ENCODE results near the gene UNK. TPM values are rescaled to one million over a fixed set of nuclear protein-coding genes. Genes with fewer than 3 reads are reported as not detected.

The UNK gene
- total and polyA plus RNA-seq, 2 of the 13 experiments (the other 11 are each of a cell fraction or from before 2014, with no cell fraction given): 31.6 to 33.0 TPM

- TF ChIP-seq ZBTB7A (CRISPR knock-in tag; IDR thresholded peaks at IDR 0.05): peak; percentile 87; the same call in 1 of the 2 replicates
- no peak for TF ChIP-seq SETDB1 (CRISPR knock-in tag; IDR thresholded peaks at IDR 0.05; ENCODE audit: borderline replicate concordance)
- TF ChIP-seq DMAP1 (CRISPR knock-in tag; IDR thresholded peaks at IDR 0.05): peak; percentile 82; the same call in 1 of the 2 replicates
- TF ChIP-seq GPBP1L1 (CRISPR knock-in tag; IDR thresholded peaks at IDR 0.05): no peak
- TF ChIP-seq ZFP36L1 (CRISPR knock-in tag; IDR thresholded peaks at IDR 0.05): 0 out of 2 replicates have a peak, but pooled peaks have one; percentile 55
- peak; percentile 84 for TF ChIP-seq ATF2 (CRISPR knock-in tag; IDR thresholded peaks at IDR 0.05)
- TF ChIP-seq CAMTA2 (CRISPR knock-in tag; IDR thresholded peaks at IDR 0.05; ENCODE audit: borderline replicate concordance): no peak; the same call in 1 of the 2 replicates
- TF ChIP-seq JARID2 (CRISPR knock-in tag; IDR thresholded peaks at IDR 0.05; ENCODE audit: insufficient replicate concordance): peak; percentile 76
- TF ChIP-seq BRCA1 (CRISPR knock-in tag; IDR thresholded peaks at IDR 0.05): peak; percentile 26; the same call in 1 of the 2 replicates
- no peak for TF ChIP-seq ZNF281 (CRISPR knock-in tag; IDR thresholded peaks at IDR 0.05; ENCODE audit: borderline replicate concordance)
- no peak for TF ChIP-seq CERS6 (CRISPR knock-in tag; IDR thresholded peaks at IDR 0.05)
- TF ChIP-seq FOXA1 (IDR thresholded peaks at IDR 0.05): no peak
- peak; percentile 72 for TF ChIP-seq FOXA1 (CRISPR knock-in tag; IDR thresholded peaks at IDR 0.05)
- peak; percentile 69; the same call in 1 of the 2 replicates for TF ChIP-seq ZNF503 (CRISPR knock-in tag; IDR thresholded peaks at IDR 0.05)
- no peak; the same call in 1 of the 2 replicates for TF ChIP-seq ZNF460 (CRISPR knock-in tag; IDR thresholded peaks at IDR 0.05; ENCODE audit: borderline replicate concordance)
- TF ChIP-seq ZNF615 (CRISPR knock-in tag; IDR thresholded peaks at IDR 0.05; ENCODE audit: borderline replicate concordance): peak; percentile 66; the same call in 1 of the 2 replicates
- peak; percentile 85; the same call in 1 of the 2 replicates for TF ChIP-seq ZMAT3 (CRISPR knock-in tag; conservative IDR thresholded peaks at IDR 0.05)
- no peak; the same call in 1 of the 2 replicates for TF ChIP-seq ZBTB34 (CRISPR knock-in tag; IDR thresholded peaks at IDR 0.05)
Observed at GRCh38 chr17:75855310-75856061, 70.9 kb downstream of the UNK start, which contains the start of gene WBP2 (continued).

Data from HepG2 (cell line).